GM12878 (cell line): ENCODE data around the gene PCDH1. TPM values are rescaled to one million over a fixed set of nuclear protein-coding genes. Genes with fewer than 3 reads are reported as not detected.

Experiments
- ATAC-seq: fragments of 200-7000 bp; cut with Tn5 transposase; 3 replicates; pipeline ENCODE4 v1.9.1; 2020; ENCODE audit warnings: mild to moderate bottlenecking, moderate library complexity
- BruUV-seq: library from RNA; stranded (reverse); fragments of 400-500 nt; replicated peaks from 2 replicates; lab custom pipeline; 2021; lab: Mats Ljungman, UMichigan
- CTCF ChIA-PET: fragments of 300-600 bp; sonication (Branson Sonifier 250); formaldehyde crosslinking; extraction: SDS; loops from one replicate; lab custom pipeline; 2021; ENCODE audit warnings: inconsistent platforms; lab: Yijun Ruan, JAX
- POLR2A ChIA-PET: fragments of 350-600 bp; formaldehyde crosslinking; extraction: SDS; loops from one replicate; lab custom pipeline; 2021; ENCODE audit warnings: inconsistent platforms; lab: Charles Lee
- RAD21 ChIA-PET: fragments of 300-600 bp; sonication (Branson Sonifier 250); formaldehyde crosslinking; loops from one replicate; lab custom pipeline; 2023; ENCODE audit warnings: antibody characterized with exemption; ENCODE audit not compliant: unreplicated experiment; lab: Charles Lee
- SMC1A ChIA-PET: fragments of 300-600 bp; sonication (Branson Sonifier 250); formaldehyde crosslinking; loops from one replicate; lab custom pipeline; 2023; ENCODE audit not compliant: unreplicated experiment, uncharacterized antibody; lab: Charles Lee
- DNase-seq: peaks from one replicate; pipeline ENCODE4 v3.0.0-alpha.2; 2011; ENCODE audit warnings: low read depth, low spot score
- FAIRE-seq: peaks from 3 replicates; lab custom pipeline; 2011; peaks lifted over from hg19 to GRCh38; lab: Jason Lieb, UNC
- H2AFZ ChIP-seq: 2 replicates; pipeline ENCODE4 v1.6.0; 2011; ENCODE audit warnings: low read depth, low read length, control low read depth; ENCODE audit not compliant: control insufficient read depth
- H3K27ac ChIP-seq: 2 replicates; pipeline ENCODE4 v1.5.1; 2011; ENCODE audit warnings: control low read depth; ENCODE audit not compliant: control insufficient read depth, insufficient read depth
- H3K27me3 ChIP-seq, 2 experiments: replicated peaks in 1 of 2; 2 replicates each; pipeline versions ENCODE4 v1.6.0 to v1.6.1; 2011; ENCODE audit warnings: low read length in 1 of 2; ENCODE audit not compliant: control insufficient read depth in 2 of 2, insufficient read depth in 2 of 2
- H3K36me3 ChIP-seq, 2 experiments: 2 replicates each; pipeline ENCODE4 v1.5.1; 2011; ENCODE audit warnings: low read length in 1 of 2; ENCODE audit not compliant: control insufficient read depth in 2 of 2, insufficient read depth in 2 of 2
- H3K4me1 ChIP-seq: 2 replicates; pipeline ENCODE4 v1.6.1; 2011; ENCODE audit warnings: mild to moderate bottlenecking, low read length, moderate library complexity, mixed read lengths; ENCODE audit not compliant: control insufficient read depth, insufficient read depth
- H3K4me2 ChIP-seq: 2 replicates; pipeline ENCODE4 v1.6.0; 2011; ENCODE audit warnings: control low read depth; ENCODE audit not compliant: control insufficient read depth, insufficient read depth
- H3K4me3 ChIP-seq: fragments of 200-600 bp; sonication (generic); 2 replicates; pipeline ENCODE4 v1.5.1; 2016
- H3K79me2 ChIP-seq: 2 replicates; pipeline ENCODE4 v1.6.0; 2011; ENCODE audit warnings: low read length; ENCODE audit not compliant: control insufficient read depth, insufficient read depth
- H3K9ac ChIP-seq: 2 replicates; pipeline ENCODE4 v1.8.0; 2011; ENCODE audit warnings: low read length, control low read depth, mixed read lengths; ENCODE audit not compliant: control insufficient read depth, insufficient read depth
- H3K9me3 ChIP-seq: replicated peaks from 3 replicates; pipeline ENCODE4 v1.5.1; 2011; ENCODE audit warnings: mild to moderate bottlenecking, low read length; ENCODE audit not compliant: control insufficient read depth, insufficient read depth
- H4K20me1 ChIP-seq: 2 replicates; pipeline ENCODE4 v1.6.0; 2011; ENCODE audit not compliant: control insufficient read depth, insufficient read depth
- ATF2 ChIP-seq: IDR thresholded peaks from 2 replicates; pipeline ENCODE4 v1.6.1; 2012; ENCODE audit warnings: low read length, inconsistent platforms
- CHD4 ChIP-seq: fragments of 200-600 bp; sonication (generic); IDR thresholded peaks from 2 replicates; pipeline ENCODE4 v1.6.1; 2016; ENCODE audit warnings: mild to moderate bottlenecking
- CTCF ChIP-seq, 3 experiments: IDR thresholded peaks in 2 of 3; conservative IDR thresholded peaks in 1 of 3; 2 replicates each; pipeline ENCODE4 v1.5.1; 2011; ENCODE audit warnings: low read depth in 3 of 3, low read length in 3 of 3, mild to moderate bottlenecking in 3 of 3, control low read depth in 2 of 3, moderate library complexity in 2 of 3, inconsistent platforms in 1 of 3, mixed read lengths in 1 of 3; ENCODE audit not compliant: control insufficient read depth in 2 of 3, insufficient read depth in 1 of 3; ENCODE audit errors: extremely low read depth in 1 of 3
- HDGF ChIP-seq: fragments of 450-650 bp; IDR thresholded peaks from 2 replicates; pipeline ENCODE4 v1.6.1; 2016; ENCODE audit warnings: antibody characterized with exemption
- JUNB ChIP-seq: IDR thresholded peaks from 2 replicates; pipeline ENCODE4 v1.6.1; 2016; ENCODE audit warnings: antibody characterized with exemption, mild to moderate bottlenecking
- NRF1 ChIP-seq: conservative IDR thresholded peaks from 2 replicates; pipeline ENCODE4 v1.6.1; 2011; ENCODE audit warnings: mild to moderate bottlenecking, low read depth, low read length, improper control_type of control experiment
- RAD21 ChIP-seq: IDR thresholded peaks from 2 replicates; pipeline ENCODE4 v1.6.1; 2011; ENCODE audit warnings: mild to moderate bottlenecking, low read depth, low read length, moderate library complexity; ENCODE audit not compliant: insufficient read depth
- REST ChIP-seq: IDR thresholded peaks from 2 replicates; pipeline ENCODE4 v1.6.1; 2012; ENCODE audit warnings: mild to moderate bottlenecking, low read depth, low read length
- RUNX3 ChIP-seq: IDR thresholded peaks from 2 replicates; pipeline ENCODE4 v1.6.1; 2012; ENCODE audit warnings: low read length, inconsistent platforms
- SMAD1 ChIP-seq: fragments of 450-650 bp; IDR thresholded peaks from 2 replicates; pipeline ENCODE4 v1.6.1; 2018; ENCODE audit warnings: mild to moderate bottlenecking, low read depth; ENCODE audit not compliant: partially characterized antibody
- WRNIP1 ChIP-seq: IDR thresholded peaks from 2 replicates; pipeline ENCODE4 v1.6.1; 2011; ENCODE audit warnings: low read depth, low read length, improper control_type of control experiment, borderline replicate concordance
- WGBS: methylation state at CpG from one replicate; pipeline ENCODE4 v1.1.6; 2016; ENCODE audit warnings: low lambda C conversion rate; ENCODE audit not compliant: insufficient replicate concordance, insufficient coverage; ENCODE audit errors: missing lambda C conversion rate; 5-methylcytosine and 5-hydroxymethylcytosine counted together
- in situ Hi-C: fragments of 300-500 bp; cut with MboI; formaldehyde crosslinking; loops from 9 replicates; pipeline ENCODE4 v1.14.3; 2018; ENCODE audit warnings: mixed read lengths
- intact Hi-C: fragments of 100-400 bp; cut with micrococcal nuclease; formaldehyde crosslinking; loops from one replicate; pipeline ENCODE4 v1.14.2; 2022; ENCODE audit not compliant: unreplicated experiment
- polyA plus RNA-seq, 11 experiments: library from polyadenylated mRNA; depleted of rRNA in 4 of 11; unstranded in 6 of 11; stranded (reverse) in 5 of 11; fragments of >200 nt; fragmentation: Nextera tagmentation in 4 of 11; fragmentation: Illumina TruSeq in 1 of 11; extraction: Ambion mirVana in 4 of 11; extraction: Trizol in 1 of 11; gene quantifications; 1 replicate in 1 of 11; 2 replicates in 10 of 11; pipeline versions ENCODE4 v1.2.1 to v1.2.3, GENCODE V29; 2011 to 2016; ENCODE audit warnings: inconsistent platforms in 2 of 11, missing spikeins in 2 of 11, low read depth in 1 of 11
- total RNA-seq, 4 experiments: library from RNA; depleted of rRNA in 3 of 4; stranded (reverse); fragments of >200 nt in 3 of 4; fragmentation: Illumina TruSeq in 1 of 4; extraction: Trizol in 1 of 4; gene quantifications; 2 replicates each; pipeline versions ENCODE4 v1.2.1 to v1.2.3, GENCODE V29; 2013 to 2021
- TF ChIP-seq, protein P1 (sequence below): fragments of 450-650 bp; IDR thresholded peaks from 2 replicates; pipeline ENCODE4 v1.6.1; 2017; ENCODE audit warnings: mild to moderate bottlenecking, low read depth, inconsistent platforms; ENCODE audit not compliant: poor library complexity, severe bottlenecking
- TF ChIP-seq, protein P2 (sequence below): fragments of 450-650 bp; IDR thresholded peaks from 2 replicates; pipeline ENCODE4 v1.6.1; 2017; ENCODE audit warnings: low read depth, mild to moderate bottlenecking, moderate library complexity

PCDH1 gene
- total and polyA plus RNA-seq, 10 of the 15 experiments (the other 5 are each of a cell fraction or from before 2014, with no cell fraction given) = 0.07 to 0.36 (median 0.16) TPM; not detected in 7

GRCh38 chr5:141806626-141807025, 71.6 kb downstream of the PCDH1 start:
- Histone ChIP-seq H3K9ac (no peak overlapping the region), H3K27me3 (peaks cover 3 to 14% of the 10 kb centered on the region in 2 experiments), H3K36me3 (no peaks in the 10 kb centered on the region; a peak in 1 of 4 replicates), H4K20me1 (no peaks in the 10 kb centered on the region), H3K9me3 (no peaks in the 10 kb centered on the region), H3K27ac (no peak overlapping the region), H3K4me3 (no peak overlapping the region), H3K79me2 (no peaks in the 10 kb centered on the region), H3K4me2 (no peak overlapping the region), H3K4me1 (no peaks in the 10 kb centered on the region), H2AFZ (no peak overlapping the region)
- POLR2A ChIA-PET = interaction anchor here (0.5 kb wide), 1 partner anchor 83 kb away, joined by 5 read pairs; no protein-coding TSS in a partner anchor
- no peak for ATAC-seq
- CTCF ChIA-PET = interaction anchor here (1.4 to 1.8 kb wide), 2 partner anchors 9 to 115 kb away, joined by 3 to 4 read pairs; no protein-coding TSS in a partner anchor
- RAD21 ChIA-PET = no interaction called here
- FAIRE-seq = no peak
- intact Hi-C loops (no loop called here), in situ Hi-C loops (no loop called here)
- DNase-seq = no peak
- 36% methylated on average over 5 of the region's 5 CpGs for WGBS
- SMC1A ChIA-PET = no interaction called here
- BruUV-seq = no TSS peak
- no peak for TF ChIP-seq HDGF
- no peak for TF ChIP-seq WRNIP1
- no peak for TF ChIP-seq SMAD1
- TF ChIP-seq JUNB = no peak
- TF ChIP-seq RUNX3 = no peak
- no peak for TF ChIP-seq RAD21
- no peak for TF ChIP-seq CTCF (IDR thresholded peaks at IDR 0.05 in 2 of 3, conservative IDR thresholded peaks at IDR 0.05 in 1 of 3; ENCODE audit: control insufficient read depth in 2 of 3, extremely low read depth in 1 of 3, insufficient read depth in 1 of 3, low read depth in 3 of 3, low read length in 3 of 3)
- no peak for TF ChIP-seq ATF2
- TF ChIP-seq, protein P1, sequence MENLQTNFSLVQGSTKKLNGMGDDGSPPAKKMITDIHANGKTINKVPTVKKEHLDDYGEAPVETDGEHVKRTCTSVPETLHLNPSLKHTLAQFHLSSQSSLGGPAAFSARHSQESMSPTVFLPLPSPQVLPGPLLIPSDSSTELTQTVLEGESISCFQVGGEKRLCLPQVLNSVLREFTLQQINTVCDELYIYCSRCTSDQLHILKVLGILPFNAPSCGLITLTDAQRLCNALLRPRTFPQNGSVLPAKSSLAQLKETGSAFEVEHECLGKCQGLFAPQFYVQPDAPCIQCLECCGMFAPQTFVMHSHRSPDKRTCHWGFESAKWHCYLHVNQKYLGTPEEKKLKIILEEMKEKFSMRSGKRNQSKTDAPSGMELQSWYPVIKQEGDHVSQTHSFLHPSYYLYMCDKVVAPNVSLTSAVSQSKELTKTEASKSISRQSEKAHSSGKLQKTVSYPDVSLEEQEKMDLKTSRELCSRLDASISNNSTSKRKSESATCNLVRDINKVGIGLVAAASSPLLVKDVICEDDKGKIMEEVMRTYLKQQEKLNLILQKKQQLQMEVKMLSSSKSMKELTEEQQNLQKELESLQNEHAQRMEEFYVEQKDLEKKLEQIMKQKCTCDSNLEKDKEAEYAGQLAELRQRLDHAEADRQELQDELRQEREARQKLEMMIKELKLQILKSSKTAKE = no peak
- no peak for TF ChIP-seq NRF1
- TF ChIP-seq REST = no peak
- TF ChIP-seq, protein P2, sequence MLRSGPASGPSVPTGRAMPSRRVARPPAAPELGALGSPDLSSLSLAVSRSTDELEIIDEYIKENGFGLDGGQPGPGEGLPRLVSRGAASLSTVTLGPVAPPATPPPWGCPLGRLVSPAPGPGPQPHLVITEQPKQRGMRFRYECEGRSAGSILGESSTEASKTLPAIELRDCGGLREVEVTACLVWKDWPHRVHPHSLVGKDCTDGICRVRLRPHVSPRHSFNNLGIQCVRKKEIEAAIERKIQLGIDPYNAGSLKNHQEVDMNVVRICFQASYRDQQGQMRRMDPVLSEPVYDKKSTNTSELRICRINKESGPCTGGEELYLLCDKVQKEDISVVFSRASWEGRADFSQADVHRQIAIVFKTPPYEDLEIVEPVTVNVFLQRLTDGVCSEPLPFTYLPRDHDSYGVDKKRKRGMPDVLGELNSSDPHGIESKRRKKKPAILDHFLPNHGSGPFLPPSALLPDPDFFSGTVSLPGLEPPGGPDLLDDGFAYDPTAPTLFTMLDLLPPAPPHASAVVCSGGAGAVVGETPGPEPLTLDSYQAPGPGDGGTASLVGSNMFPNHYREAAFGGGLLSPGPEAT = no peak
- no peak for TF ChIP-seq CHD4
